Ovary (tissue), 9 donors: Measurements from ENCODE around the gene TSPAN4. TPM values are rescaled to one million over a fixed set of nuclear protein-coding genes. Genes with fewer than 3 reads are reported as not detected.

Experiments used
- DNase-seq, 5 donors: peaks; one replicate each; pipeline ENCODE4 v3.0.0-alpha.2; 2019 to 2020
- H3K27ac ChIP-seq, 2 donors: fragments of 200-600 bp; one replicate each; pipeline versions ENCODE4 v1.5.1 to v1.8.0; 2019 to 2022
- H3K27me3 ChIP-seq: fragments of 200-600 bp; one replicate; pipeline ENCODE4 v1.8.0; 2022
- H3K36me3 ChIP-seq: fragments of 200-600 bp; sonication (generic); one replicate; pipeline ENCODE4 v1.5.1; 2019
- H3K4me1 ChIP-seq: one replicate; pipeline ENCODE4 v1.8.1; 2013; ENCODE audit warnings: mild to moderate bottlenecking, moderate library complexity; ENCODE audit not compliant: insufficient read depth
- H3K4me3 ChIP-seq: fragments of 200-600 bp; sonication (generic); one replicate; pipeline ENCODE4 v1.5.1; 2017
- H3K9me3 ChIP-seq, 2 donors: fragments of 200-600 bp in 1 of 2; sonication (generic) in 1 of 2; one replicate each; pipeline versions ENCODE4 v1.5.1 to v1.8.1; 2013 to 2019; ENCODE audit warnings: mild to moderate bottlenecking in 1 of 2, moderate library complexity in 1 of 2
- EP300 ChIP-seq: sonication (generic); formaldehyde crosslinking; IDR thresholded peaks from one replicate; pipeline ENCODE4 v1.6.1; 2017; ENCODE audit warnings: antibody characterized with exemption
- POLR2A ChIP-seq: fragments of 450-650 bp; IDR thresholded peaks from one replicate; pipeline ENCODE4 v1.6.1; 2017; ENCODE audit warnings: antibody characterized with exemption, mild to moderate bottlenecking, moderate library complexity
- WGBS, 3 donors: extraction: QIAGEN DNeasy Blood & Tissue Kit in 1 of 3; methylation state at CpG; one replicate each; pipeline versions ENCODE4 v1.1.5 to v1.1.7; 2013 to 2017; 5-methylcytosine and 5-hydroxymethylcytosine counted together
- intact Hi-C, 4 donors: fragments of 100-400 bp; cut with DNase I; formaldehyde crosslinking; loops; one replicate each; pipeline versions ENCODE4 v1.11.0 to v1.15.1; 2022 to 2023
- polyA plus RNA-seq, 2 donors: library from polyadenylated mRNA; stranded (reverse); fragments of 200-250 nt in 1 of 2; fragments of 350-450 nt in 1 of 2; fragmentation: Illumina TruSeq in 1 of 2; extraction: RNeasy Lipid Tissue Mini Kit (QIAGEN cat#74804) in 1 of 2; gene quantifications; one replicate each; pipeline ENCODE4 v1.2.3, GENCODE V29; 2013 to 2014
- total RNA-seq, 7 donors: library from RNA; depleted of rRNA in 2 of 7; stranded (reverse); fragments of >200 nt in 2 of 7; fragmentation: NEBNext Ultra II Directional in 3 of 7; extraction: Animal tissue kit (Norgen Biotek cat#: 25700) in 3 of 7; gene quantifications; one replicate each; pipeline versions ENCODE4 v1.1.0 to v1.2.4, GENCODE V29; 2016 to 2023
- TF ChIP-seq, protein P1 (sequence below), 3 donors: fragments of 450-650 bp in 2 of 3; fragments of 200-600 bp in 1 of 3; IDR thresholded peaks; one replicate each; pipeline versions ENCODE4 v1.5.1 to v1.8.0; 2016 to 2022; ENCODE audit warnings: antibody characterized with exemption in 3 of 3, mild to moderate bottlenecking in 1 of 3
- donor health status: DM: no; HTN: no; CAD: no; lungs with moderate emphysema.
- donor health status: DM: no; HTN: no; CAD: no.
- donor health status: Bipolar disorder and iron deficiency.
- donor health status: DM: yes; HTN: yes; CAD: no.
- donor health status: DM: no; HTN: no; CAD: no.
- donor health status: DM: yes; HTN: yes; CAD: no.

The TSPAN4 gene
- total and polyA plus RNA-seq, 9 donors, result 6.4 to 124 (median 89.7) TPM

DNA sequence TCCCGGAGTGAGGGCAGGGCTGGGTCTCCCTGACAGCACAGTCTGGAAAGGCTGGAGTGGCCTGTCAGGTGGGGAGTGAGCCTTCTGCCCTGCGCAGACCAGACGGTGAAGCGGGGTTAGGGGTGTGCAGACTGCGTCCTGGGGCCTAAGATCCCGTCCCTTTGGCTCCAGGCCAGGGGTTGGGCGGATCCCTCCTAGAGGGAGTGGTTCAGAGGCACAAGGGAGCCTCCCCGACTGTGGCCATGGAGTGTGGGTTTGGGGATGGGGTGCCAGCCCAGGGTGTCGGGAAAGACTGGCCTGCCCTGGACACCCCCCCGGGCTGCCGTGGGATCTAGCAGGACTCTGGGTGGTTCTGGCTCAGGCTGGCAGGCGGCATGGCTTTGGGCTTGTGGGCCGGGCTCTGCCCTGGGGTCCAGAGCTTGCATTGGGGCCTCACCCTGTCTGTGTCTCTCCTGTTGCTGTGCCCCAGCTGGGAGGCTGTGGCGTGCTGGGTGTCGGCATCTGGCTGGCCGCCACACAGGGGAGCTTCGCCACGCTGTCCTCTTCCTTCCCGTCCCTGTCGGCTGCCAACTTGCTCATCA lies 19.5 kb downstream of the TSPAN4 start:
- intact Hi-C loops, result no loop called here
- no peaks in the 10 kb centered on the region for H3K36me3 ChIP-seq
- DNase-seq, result peak in 4 of 5 donors; percentile 58 to 77 (median 68)
- no peak overlapping the region for H3K4me3 ChIP-seq
- H3K27me3 ChIP-seq, result no peaks in the 10 kb centered on the region
- TF ChIP-seq EP300 (no peak), POLR2A (no peak)
- TF ChIP-seq, protein P1, sequence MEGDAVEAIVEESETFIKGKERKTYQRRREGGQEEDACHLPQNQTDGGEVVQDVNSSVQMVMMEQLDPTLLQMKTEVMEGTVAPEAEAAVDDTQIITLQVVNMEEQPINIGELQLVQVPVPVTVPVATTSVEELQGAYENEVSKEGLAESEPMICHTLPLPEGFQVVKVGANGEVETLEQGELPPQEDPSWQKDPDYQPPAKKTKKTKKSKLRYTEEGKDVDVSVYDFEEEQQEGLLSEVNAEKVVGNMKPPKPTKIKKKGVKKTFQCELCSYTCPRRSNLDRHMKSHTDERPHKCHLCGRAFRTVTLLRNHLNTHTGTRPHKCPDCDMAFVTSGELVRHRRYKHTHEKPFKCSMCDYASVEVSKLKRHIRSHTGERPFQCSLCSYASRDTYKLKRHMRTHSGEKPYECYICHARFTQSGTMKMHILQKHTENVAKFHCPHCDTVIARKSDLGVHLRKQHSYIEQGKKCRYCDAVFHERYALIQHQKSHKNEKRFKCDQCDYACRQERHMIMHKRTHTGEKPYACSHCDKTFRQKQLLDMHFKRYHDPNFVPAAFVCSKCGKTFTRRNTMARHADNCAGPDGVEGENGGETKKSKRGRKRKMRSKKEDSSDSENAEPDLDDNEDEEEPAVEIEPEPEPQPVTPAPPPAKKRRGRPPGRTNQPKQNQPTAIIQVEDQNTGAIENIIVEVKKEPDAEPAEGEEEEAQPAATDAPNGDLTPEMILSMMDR (IDR thresholded peaks at IDR 0.05), result no peak
- peaks cover 12% of the 10 kb centered on the region for H3K4me1 ChIP-seq
- no peaks in the 10 kb centered on the region for H3K9me3 ChIP-seq
- H3K27ac ChIP-seq, result peak overlapping the region; percentile 18 to 44
- 60 to 65% (median 62%) methylated on average over 18 to 20 of the region's 20 CpGs for WGBS, 3 donors

- WGBS, 3 donors, result 63 to 74% (median 69%) methylated on average over 12 of the region's 12 CpGs
- H3K27ac ChIP-seq, result peak overlapping the region; percentile 18 to 44
Measured at GRCh38 chr11:862696-863022, 20.0 kb downstream of the TSPAN4 start.

DNA sequence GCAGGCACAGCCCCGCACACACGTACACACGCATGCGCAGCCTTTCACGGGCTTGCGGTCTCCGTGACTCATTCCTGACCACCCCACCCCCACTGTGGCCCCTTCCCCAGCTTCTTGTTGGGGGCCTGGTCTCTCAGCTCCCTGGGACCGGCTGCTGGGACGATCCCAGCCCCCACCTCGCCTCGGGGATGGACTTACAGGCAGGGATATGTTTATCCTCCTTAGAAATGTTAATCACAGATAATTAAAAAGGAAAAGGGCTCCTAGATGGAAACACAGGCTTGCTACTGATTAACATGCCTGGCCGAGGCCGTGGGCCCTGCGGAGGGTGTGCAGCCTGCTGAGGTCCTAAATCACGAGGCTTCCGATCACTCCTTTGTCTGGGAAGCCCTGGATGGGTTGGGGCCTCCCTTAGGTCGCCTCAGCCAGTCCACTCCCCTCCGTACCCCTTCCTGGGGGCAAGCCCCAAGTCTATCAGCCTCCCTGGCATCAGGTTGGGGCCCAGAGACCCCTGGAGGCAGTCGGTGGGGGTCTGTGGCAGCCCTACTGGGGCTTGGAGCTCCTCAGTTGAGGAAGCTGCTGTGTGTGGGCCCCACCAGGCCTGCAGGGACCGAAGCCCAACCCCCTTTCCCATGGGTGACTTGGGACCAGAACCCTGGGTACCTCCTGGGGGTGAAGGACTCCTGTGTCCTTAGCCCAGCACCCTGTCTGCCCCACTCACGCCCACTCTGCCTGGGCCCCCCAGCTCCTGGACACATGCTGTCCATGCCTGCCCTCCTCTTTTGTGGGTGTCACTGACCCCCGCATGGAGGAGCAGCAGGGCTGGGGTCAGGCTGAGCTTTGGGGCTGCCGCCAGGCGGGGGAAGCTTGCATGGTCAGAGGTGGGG lies 20.6 kb downstream of the TSPAN4 start:
- Histone ChIP-seq H3K27ac (peak overlapping the region; percentile 25 to 36), H3K4me3 (no peak overlapping the region), H3K36me3 (no peaks in the 10 kb centered on the region), H3K27me3 (no peaks in the 10 kb centered on the region), H3K4me1 (peaks cover 12% of the 10 kb centered on the region), H3K9me3 (no peaks in the 10 kb centered on the region)
- no peak for DNase-seq
- intact Hi-C loops, result no loop called here
- no peak for TF ChIP-seq POLR2A
- TF ChIP-seq EP300, result no peak
- TF ChIP-seq, protein P1 (IDR thresholded peaks at IDR 0.05), result no peak
- WGBS, 3 donors, result 66 to 71% (median 69%) methylated on average over 21 to 24 of the region's 24 CpGs

More at GRCh38 chr11:862696-863022, 20.0 kb downstream of the TSPAN4 start:
- Histone ChIP-seq H3K9me3 (no peaks in the 10 kb centered on the region), H3K4me1 (peaks cover 12% of the 10 kb centered on the region), H3K27me3 (no peaks in the 10 kb centered on the region), H3K36me3 (no peaks in the 10 kb centered on the region), H3K4me3 (no peak overlapping the region)
- no peak for DNase-seq
- intact Hi-C loops, result no loop called here
- TF ChIP-seq POLR2A (no peak), EP300 (no peak)
- TF ChIP-seq, protein P1 (IDR thresholded peaks at IDR 0.05), result no peak

- no peaks in the 10 kb centered on the region for H3K9me3 ChIP-seq
- DNase-seq, result no peak
- 86 to 91% (median 90%) methylated on average over 28 to 31 of the region's 31 CpGs for WGBS, 3 donors
- H3K27me3 ChIP-seq, result no peaks in the 10 kb centered on the region
- H3K36me3 ChIP-seq, result no peaks in the 10 kb centered on the region
- H3K4me1 ChIP-seq, result peaks cover 3% of the 10 kb centered on the region
- no peak overlapping the region for H3K4me3 ChIP-seq
- H3K27ac ChIP-seq, result peak overlapping the region in 1 of 2 donors; percentile 36
- intact Hi-C loops, result no loop called here
- TF ChIP-seq, protein P1 (IDR thresholded peaks at IDR 0.05), result no peak
- TF ChIP-seq POLR2A, result no peak
- TF ChIP-seq EP300, result no peak
Measured at GRCh38 chr11:863910-864827, 21.5 kb downstream of the TSPAN4 start.
